IMR-90 (cell line): ENCODE measurements around the gene CTRB1. TPM values are rescaled to one million over a fixed set of nuclear protein-coding genes. Genes with fewer than 3 reads are reported as not detected.
A peak's percentile ranks its signal among the peaks of the same experiment; 100 is the strongest.

Experiments used
- ATAC-seq: fragments of 200-7000 bp; cut with Tn5 transposase; 2 replicates; pipeline ENCODE4 v1.9.1; 2020; ENCODE audit warnings: low read depth, mild to moderate bottlenecking, moderate library complexity
- BruUV-seq: library from RNA; stranded (reverse); fragments of 400-500 nt; replicated peaks from 2 replicates; lab custom pipeline; 2021; lab: Mats Ljungman, UMichigan
- CTCF ChIA-PET: fragments of 300-600 bp; formaldehyde crosslinking; extraction: SDS; loops from one replicate; lab custom pipeline; 2021; ENCODE audit warnings: antibody characterized with exemption; lab: Yijun Ruan, JAX
- POLR2A ChIA-PET: fragments of 300-600 bp; sonication (Branson Sonifier 250); formaldehyde crosslinking; loops from one replicate; lab custom pipeline; 2022; ENCODE audit warnings: antibody characterized with exemption; ENCODE audit not compliant: unreplicated experiment; lab: Charles Lee
- DNase-seq: peaks from one replicate; pipeline ENCODE4 v3.0.0; 2013
- H2AFZ ChIP-seq: replicated peaks from 2 replicates; pipeline ENCODE3; 2013; ENCODE audit warnings: low read length, mild to moderate bottlenecking; ENCODE audit not compliant: poor library complexity
- H2AK5ac ChIP-seq: 2 replicates; pipeline ENCODE4 v1.6.1; 2013; ENCODE audit warnings: low read depth, low read length, inconsistent platforms
- H2AK9ac ChIP-seq: replicated peaks from 2 replicates; pipeline ENCODE3; 2013; ENCODE audit warnings: mild to moderate bottlenecking, low read depth, low read length, moderate library complexity; ENCODE audit not compliant: poor library complexity
- H2BK120ac ChIP-seq: 2 replicates; pipeline ENCODE4 v1.6.1; 2013; ENCODE audit warnings: low read depth, low read length, inconsistent platforms
- H2BK15ac ChIP-seq: 3 replicates; pipeline ENCODE4 v1.6.1; 2013; ENCODE audit warnings: low read depth, low read length, inconsistent platforms
- H2BK20ac ChIP-seq: 2 replicates; pipeline ENCODE4 v1.6.1; 2013; ENCODE audit warnings: low read depth, mild to moderate bottlenecking, inconsistent platforms, low read length, moderate library complexity
- H2BK5ac ChIP-seq: 2 replicates; pipeline ENCODE4 v1.6.1; 2013; ENCODE audit warnings: mild to moderate bottlenecking, low read depth, low read length, inconsistent platforms; ENCODE audit not compliant: poor library complexity, severe bottlenecking
- H3K14ac ChIP-seq: replicated peaks from 2 replicates; pipeline ENCODE4 v1.6.1; 2013; ENCODE audit warnings: low read depth, low read length, inconsistent platforms
- H3K18ac ChIP-seq: 2 replicates; pipeline ENCODE4 v1.6.1; 2013; ENCODE audit warnings: low read depth, low read length, control low read depth
- H3K23ac ChIP-seq: 2 replicates; pipeline ENCODE4 v1.6.1; 2013; ENCODE audit warnings: low read depth, low read length, inconsistent platforms
- H3K27ac ChIP-seq: 2 replicates; pipeline ENCODE4 v1.5.1; 2013; ENCODE audit warnings: mild to moderate bottlenecking, control low read depth, low read length; ENCODE audit not compliant: insufficient read depth
- H3K27me3 ChIP-seq: 2 replicates; pipeline ENCODE4 v1.6.1; 2013; ENCODE audit warnings: low read length; ENCODE audit not compliant: control insufficient read depth, insufficient read depth
- H3K36me3 ChIP-seq: 2 replicates; pipeline ENCODE4 v1.6.1; 2013; ENCODE audit warnings: low read length, mixed read lengths; ENCODE audit not compliant: control insufficient read depth, insufficient read depth
- H3K4ac ChIP-seq: 2 replicates; pipeline ENCODE4 v1.6.1; 2013; ENCODE audit warnings: low read depth, low read length, inconsistent platforms
- H3K4me1 ChIP-seq: 2 replicates; pipeline ENCODE4 v1.6.1; 2013; ENCODE audit warnings: low read length, mixed read lengths; ENCODE audit not compliant: control insufficient read depth, insufficient read depth
- H3K4me2 ChIP-seq: 2 replicates; pipeline ENCODE4 v1.6.1; 2013; ENCODE audit warnings: low read depth, mild to moderate bottlenecking, control low read depth, low read length, moderate library complexity
- H3K4me3 ChIP-seq: 2 replicates; pipeline ENCODE4 v1.5.1; 2013; ENCODE audit warnings: low read depth, mild to moderate bottlenecking, control low read depth, low read length, moderate library complexity; ENCODE audit not compliant: insufficient read depth
- H3K56ac ChIP-seq: 2 replicates; pipeline ENCODE4 v1.6.1; 2013; ENCODE audit warnings: low read length, inconsistent platforms; ENCODE audit not compliant: insufficient read depth; ENCODE audit errors: extremely low read depth
- H3K79me1 ChIP-seq, 2 experiments: 2 replicates each; pipeline ENCODE4 v1.6.1; 2013; ENCODE audit warnings: low read length in 2 of 2, inconsistent platforms in 1 of 2, low read depth in 1 of 2
- H3K9ac ChIP-seq: 2 replicates; pipeline ENCODE4 v1.6.1; 2013; ENCODE audit warnings: low read depth, low read length, control low read depth
- H3K9me1 ChIP-seq: 2 replicates; pipeline ENCODE4 v1.6.1; 2013; ENCODE audit warnings: low read length, inconsistent platforms; ENCODE audit not compliant: insufficient read depth
- H3K9me3 ChIP-seq: 2 replicates; pipeline ENCODE4 v1.6.1; 2013; ENCODE audit warnings: low read length; ENCODE audit not compliant: control insufficient read depth, insufficient read depth
- H4K20me1 ChIP-seq: 2 replicates; pipeline ENCODE4 v1.6.1; 2013; ENCODE audit warnings: low read length, inconsistent platforms; ENCODE audit not compliant: insufficient read depth
- H4K5ac ChIP-seq: 2 replicates; pipeline ENCODE4 v1.6.1; 2013; ENCODE audit warnings: mild to moderate bottlenecking, low read depth, low read length, control low read depth
- H4K8ac ChIP-seq, 2 experiments: 2 replicates each; pipeline ENCODE4 v1.6.1; 2013; ENCODE audit warnings: low read depth in 2 of 2, low read length in 2 of 2, control low read depth in 1 of 2, inconsistent platforms in 1 of 2
- H4K91ac ChIP-seq: 2 replicates; pipeline ENCODE4 v1.6.1; 2013; ENCODE audit warnings: low read depth, low read length, inconsistent platforms; ENCODE audit not compliant: insufficient read depth
- BHLHE40 ChIP-seq: fragments of 150-350 bp; IDR thresholded peaks from 2 replicates; pipeline ENCODE4 v1.6.1; 2016; ENCODE audit warnings: mild to moderate bottlenecking, low read depth, low read length
- ELK1 ChIP-seq: fragments of 150-350 bp; IDR thresholded peaks from 2 replicates; pipeline ENCODE4 v1.6.1; 2016; ENCODE audit warnings: low read depth, mild to moderate bottlenecking, low read length, moderate library complexity, borderline replicate concordance
- RAD21 ChIP-seq: IDR thresholded peaks from 2 replicates; pipeline ENCODE4 v1.6.1; 2012; ENCODE audit warnings: low read length, improper control_type of control experiment
- RFX5 ChIP-seq: IDR thresholded peaks from 2 replicates; pipeline ENCODE4 v1.8.0; 2012; ENCODE audit warnings: low read depth, mild to moderate bottlenecking, low read length, moderate library complexity
- SMC3 ChIP-seq: fragments of 150-350 bp; IDR thresholded peaks from 2 replicates; pipeline ENCODE4 v1.6.1; 2016; ENCODE audit warnings: low read depth, mild to moderate bottlenecking, antibody characterized with exemption, low read length, moderate library complexity
- WGBS, 2 experiments: methylation state at CpG; one replicate each; pipeline versions ENCODE4 v1.1.5 to v1.1.7; 2013; ENCODE audit warnings: missing lambda C conversion rate in 2 of 2; ENCODE audit not compliant: insufficient read length in 1 of 2; ENCODE audit errors: extremely low coverage in 2 of 2; 5-methylcytosine and 5-hydroxymethylcytosine counted together
- dilution Hi-C: fragments of 300-500 bp; cut with HindIII; formaldehyde crosslinking; loops from one replicate; pipeline ENCODE4 v1.14.3; 2018; ENCODE audit warnings: low sequenced_read_pairs; ENCODE audit not compliant: unreplicated experiment
- in situ Hi-C: fragments of 300-500 bp; cut with MboI; formaldehyde crosslinking; loops from 3 replicates; pipeline ENCODE4 v1.14.3; 2019; ENCODE audit warnings: low sequenced_read_pairs, inconsistent platforms, mixed read lengths
- intact Hi-C: fragments of 100-400 bp; cut with micrococcal nuclease; formaldehyde crosslinking; loops from 2 replicates; pipeline ENCODE4 v1.10.0; 2022
- polyA plus RNA-seq, 3 experiments: library from polyadenylated mRNA; depleted of rRNA; stranded (reverse); fragments of >200 nt; gene quantifications; 2 replicates each; pipeline ENCODE4 v1.2.3, GENCODE V29; 2012; ENCODE audit warnings: low replicate concordance in 1 of 3
- total RNA-seq: library from RNA; depleted of rRNA; stranded (reverse); fragments of >200 nt; gene quantifications from 2 replicates; pipeline ENCODE4 v1.2.3, GENCODE V29; 2012

CTRB1 gene
- total and polyA plus RNA-seq, 2 of the 4 experiments (the other 2 are of a cell fraction) = not detected

GRCh38 chr16:75203667-75204409 is 14.9 kb upstream of the CTRB1 start:
- H3K9ac ChIP-seq = no peak overlapping the region
- 87% methylated on average over 9 of the region's 13 CpGs; no CpG with 5 or more reads in 1 of the 2 experiments for WGBS, 2 experiments

More at GRCh38 chr16:75203667-75204409, 14.9 kb upstream of the CTRB1 start:
- no peak overlapping the region for H4K5ac ChIP-seq
- no peak overlapping the region for H2BK120ac ChIP-seq
- H3K18ac ChIP-seq = no peak overlapping the region
- no peak overlapping the region for H2BK15ac ChIP-seq
- no peak overlapping the region for H2BK5ac ChIP-seq
- H3K56ac ChIP-seq = no peak overlapping the region
- no TSS peak for BruUV-seq
- H3K27ac ChIP-seq = no peak overlapping the region
- ATAC-seq (no peak), DNase-seq (no peak)
- no peaks in the 10 kb centered on the region for H3K27me3 ChIP-seq
- no peaks in the 10 kb centered on the region for H3K36me3 ChIP-seq
- dilution Hi-C loops = no loop called here
- H2AK5ac ChIP-seq = no peak overlapping the region
- H3K9me3 ChIP-seq = no peaks in the 10 kb centered on the region
- H3K4ac ChIP-seq = no peak overlapping the region
- H4K20me1 ChIP-seq = no peaks in the 10 kb centered on the region
- intact Hi-C loops = no loop called here
- ChIA-PET POLR2A (no interaction called here), CTCF (no interaction called here)
- no peaks in the 10 kb centered on the region for H3K79me1 ChIP-seq
- H3K4me2 ChIP-seq = no peak overlapping the region
- H2BK20ac ChIP-seq = no peak overlapping the region
- H3K14ac ChIP-seq = no peak overlapping the region
- no peaks in the 10 kb centered on the region for H3K9me1 ChIP-seq
- H2AK9ac ChIP-seq = no peak overlapping the region
- TF ChIP-seq RAD21 (no peak), SMC3 (no peak), RFX5 (no peak), ELK1 (no peak), BHLHE40 (no peak)
- no peak overlapping the region for H4K8ac ChIP-seq
- no peak overlapping the region for H4K91ac ChIP-seq
- no peak overlapping the region for H3K4me3 ChIP-seq
- in situ Hi-C loops = loop anchor here (25.0 kb wide), 2 partner anchors 383 to 558 kb away; no protein-coding TSS in a partner anchor
- H2AFZ ChIP-seq = peak overlapping the region; percentile 51
- no peak overlapping the region for H3K23ac ChIP-seq
- H3K4me1 ChIP-seq = no peaks in the 10 kb centered on the region
